GM19395 (cell line): ENCODE measurements around the gene USP31.

Source experiments
- ATAC-seq: cut with Tn5 transposase; IDR thresholded peaks from one replicate; pipeline ENCODE4 v1.9.1; 2021; ENCODE audit warnings: mild to moderate bottlenecking, moderate library complexity; ENCODE audit not compliant: unreplicated experiment

USP31 gene

DNA sequence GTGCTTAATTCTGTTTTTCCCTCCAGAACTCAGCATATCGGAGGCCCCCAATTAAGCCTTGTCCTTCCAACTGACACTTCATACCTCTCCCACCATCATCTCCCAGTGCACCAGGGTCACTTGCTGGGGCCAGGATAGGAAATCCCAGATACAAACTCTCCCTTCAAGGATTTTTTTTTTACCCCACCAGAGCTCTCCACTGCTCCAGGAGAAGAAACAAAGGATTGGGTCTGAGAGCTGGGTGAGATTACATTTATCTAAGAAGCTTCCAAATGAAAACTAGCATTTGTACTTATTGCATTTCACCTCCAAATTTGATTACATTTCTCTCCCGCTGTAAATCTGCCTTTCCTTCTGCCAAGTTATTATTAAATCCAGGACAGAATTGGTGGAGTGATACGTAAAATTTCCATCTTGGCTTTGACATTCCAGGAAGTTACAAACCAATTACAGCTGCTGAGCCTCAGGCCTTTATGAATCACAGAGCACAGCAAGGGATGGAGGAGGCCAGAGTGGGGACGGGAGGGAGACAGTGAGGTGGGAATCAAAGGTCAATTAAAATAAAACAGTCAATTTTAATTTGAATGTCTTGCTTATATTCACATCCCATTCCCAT is 123.5 kb downstream of the USP31 start:
- no peak for ATAC-seq

DNA sequence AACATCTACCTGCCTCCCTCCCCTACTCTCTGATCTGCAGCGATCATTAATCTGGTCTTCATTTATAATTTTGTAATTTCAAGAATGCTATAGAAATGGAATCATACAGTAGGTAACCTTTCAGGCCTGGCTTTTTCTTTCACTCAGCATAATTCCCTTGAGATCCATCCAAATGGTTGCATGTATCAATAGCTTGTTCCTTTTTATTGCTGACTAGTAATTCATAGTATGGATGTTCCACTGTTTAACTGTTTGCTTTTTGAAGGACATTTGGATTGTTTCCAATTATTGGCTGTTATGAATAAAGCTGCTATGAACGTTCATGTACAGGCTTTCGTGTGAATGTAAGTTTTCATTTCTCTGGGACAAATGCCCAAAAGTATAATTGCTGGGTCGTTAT is 125.2 kb downstream of the USP31 start:
- no peak for ATAC-seq

DNA sequence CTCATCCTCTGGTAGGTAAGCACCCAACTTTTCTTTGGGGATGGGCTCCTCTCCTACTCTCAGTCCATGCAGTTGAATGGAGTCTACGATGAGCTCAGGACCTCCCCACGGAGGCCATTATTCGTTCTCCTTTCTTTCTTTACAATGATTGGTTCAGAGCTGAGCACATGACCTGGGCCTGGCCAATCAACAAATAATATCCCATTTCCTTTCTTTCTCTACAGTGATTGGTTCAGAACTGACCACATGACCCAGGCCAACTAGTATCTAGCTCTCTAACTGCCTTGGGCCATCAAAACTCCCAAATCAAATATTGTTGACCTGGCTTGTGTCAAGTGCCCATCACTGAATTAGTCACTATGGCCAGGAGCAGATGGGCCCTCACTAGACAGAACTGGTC is 129.2 kb downstream of the USP31 start:
- no peak for ATAC-seq

DNA sequence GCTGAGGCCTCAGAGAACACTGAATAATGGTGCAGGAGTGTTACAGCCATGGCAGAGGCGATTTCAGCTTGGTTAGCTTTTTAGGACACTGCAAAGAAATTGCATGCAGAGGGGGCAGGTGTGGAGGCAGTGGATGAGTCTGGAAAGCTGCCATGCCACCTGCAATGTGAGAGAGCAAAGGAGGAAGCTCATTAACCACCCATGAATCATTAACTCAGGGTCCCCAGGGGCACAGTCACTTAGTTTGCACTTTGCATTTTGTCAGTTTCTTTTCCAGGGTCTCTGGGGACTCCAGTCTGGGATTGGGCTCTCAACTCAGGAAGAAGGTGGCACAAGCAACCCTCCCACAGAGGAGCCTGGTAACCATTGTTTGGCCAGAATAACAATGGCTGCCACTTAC is 132.9 kb downstream of the USP31 start:
- no peak for ATAC-seq

DNA sequence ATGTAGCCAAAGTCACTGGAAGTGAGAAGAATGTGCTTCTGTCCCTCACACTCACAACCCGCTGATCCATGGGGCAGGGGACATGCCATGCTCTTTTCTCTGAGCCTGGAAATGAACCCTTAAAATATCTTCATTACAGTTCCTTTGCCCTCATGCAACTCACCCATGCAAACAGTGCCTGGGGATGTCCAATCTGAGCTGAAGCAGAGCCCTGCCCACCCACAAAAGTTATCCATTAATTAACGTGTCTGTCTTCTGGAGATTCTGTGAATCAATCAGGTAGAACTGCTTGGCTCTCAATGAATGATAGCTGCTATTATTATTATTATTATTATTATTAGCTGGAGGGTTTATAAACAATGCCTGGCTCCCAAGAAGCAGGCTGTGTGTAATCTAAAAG is 133.7 kb downstream of the USP31 start:
- ATAC-seq = no peak

DNA sequence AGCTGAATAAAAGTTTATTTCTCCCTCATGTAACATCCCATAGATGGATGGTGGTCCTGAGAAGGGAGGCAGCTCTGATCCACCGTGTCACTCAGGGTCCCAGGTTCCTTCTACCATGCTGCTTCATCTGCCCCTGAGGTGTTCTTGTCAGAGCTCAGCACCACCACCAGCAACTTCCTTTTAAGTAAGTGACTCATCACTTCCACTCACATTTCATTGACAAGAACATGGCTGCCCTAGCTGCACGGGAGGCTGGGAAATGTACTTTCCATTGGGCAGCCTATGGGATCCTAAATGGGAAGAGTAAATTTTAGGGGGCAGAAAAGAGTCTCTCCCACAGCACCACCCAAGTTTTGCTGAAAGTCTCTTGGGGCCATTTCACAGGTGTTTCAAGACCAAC is 134.7 kb downstream of the USP31 start:
- ATAC-seq = no peak
